WI38 (cell line): ENCODE measurements around the gene PPL.

Experiments used
- H3K4me3 ChIP-seq: 2 replicates; pipeline ENCODE4 v1.5.1; 2011; ENCODE audit warnings: low read depth, mild to moderate bottlenecking, control low read depth, low read length
- CTCF ChIP-seq: IDR thresholded peaks from 2 replicates; pipeline ENCODE4 v1.5.1; 2012; ENCODE audit warnings: low read depth, mild to moderate bottlenecking, control low read depth, low read length

The PPL gene

GRCh38 chr16:4936991-4937781 lies at the start of gene PPL:
TSS of gene PPL (minus strand) at chr16:4937148. CDS start at chr16:4937045, 103 bp downstream.
- H3K4me3 ChIP-seq = peak within 1 kb of the TSS; percentile 46
- no peak for TF ChIP-seq CTCF

- no peak overlapping the region for H3K4me3 ChIP-seq
- no peak for TF ChIP-seq CTCF
Observed at GRCh38 chr16:4984174-4984990, 47.4 kb upstream of the PPL start.

- no peak for TF ChIP-seq CTCF
- H3K4me3 ChIP-seq = no peak overlapping the region
Observed at GRCh38 chr16:4982056-4982867, 45.3 kb upstream of the PPL start.

GRCh38 chr16:4981473-4981872 lies 44.5 kb upstream of the PPL start:
- TF ChIP-seq CTCF = no peak
- no peak overlapping the region for H3K4me3 ChIP-seq

GRCh38 chr16:4980691-4981090 lies 43.7 kb upstream of the PPL start:
- no peak for TF ChIP-seq CTCF
- no peak overlapping the region for H3K4me3 ChIP-seq

- no peak overlapping the region for H3K4me3 ChIP-seq
- no peak for TF ChIP-seq CTCF
Observed at GRCh38 chr16:4979736-4980660, 43.0 kb upstream of the PPL start.
